ENCODE results near the gene C1orf21.

Gene C1orf21

GRCh38 chr1:184534690-184535089 lies 147.9 kb downstream of the C1orf21 start:
- in situ Hi-C loops (cut with MboI; ENCODE audit: low sequenced_read_pairs, unreplicated experiment) = no loop called here
- no peak for DNase-seq (ENCODE audit: low spot score)
- no peak for TF ChIP-seq CTCF (IDR thresholded peaks at IDR 0.05; ENCODE audit: borderline replicate concordance, control extremely low read depth, extremely low read depth, insufficient read depth, missing control alignments)

GRCh38 chr1:184535191-184535970 lies 148.6 kb downstream of the C1orf21 start:
- no peak for TF ChIP-seq CTCF (IDR thresholded peaks at IDR 0.05; ENCODE audit: borderline replicate concordance, control extremely low read depth, extremely low read depth, insufficient read depth, missing control alignments)
- no peak for DNase-seq (ENCODE audit: low spot score)
- in situ Hi-C loops (cut with MboI; ENCODE audit: low sequenced_read_pairs, unreplicated experiment) = no loop called here

- in situ Hi-C loops (cut with MboI; ENCODE audit: low sequenced_read_pairs, unreplicated experiment) = no loop called here
Observed at GRCh38 chr1:184536246-184536985, 149.6 kb downstream of the C1orf21 start.

GRCh38 chr1:184539580-184539979 lies 152.8 kb downstream of the C1orf21 start:
- no peak for TF ChIP-seq CTCF (IDR thresholded peaks at IDR 0.05; ENCODE audit: borderline replicate concordance, control extremely low read depth, extremely low read depth, insufficient read depth, missing control alignments)
- in situ Hi-C loops (cut with MboI; ENCODE audit: low sequenced_read_pairs, unreplicated experiment) = no loop called here
- no peak for DNase-seq (ENCODE audit: low spot score)

More at GRCh38 chr1:184536246-184536985, 149.6 kb downstream of the C1orf21 start:
- no peak for DNase-seq (ENCODE audit: low spot score)
- TF ChIP-seq CTCF (IDR thresholded peaks at IDR 0.05; ENCODE audit: borderline replicate concordance, control extremely low read depth, extremely low read depth, insufficient read depth, missing control alignments) = no peak

GRCh38 chr1:184541537-184542152 lies 154.8 kb downstream of the C1orf21 start:
- no peak for TF ChIP-seq CTCF (IDR thresholded peaks at IDR 0.05; ENCODE audit: borderline replicate concordance, control extremely low read depth, extremely low read depth, insufficient read depth, missing control alignments)
- in situ Hi-C loops (cut with MboI; ENCODE audit: low sequenced_read_pairs, unreplicated experiment) = no loop called here
- DNase-seq (ENCODE audit: low spot score) = no peak

GRCh38 chr1:184542291-184542690 lies 155.5 kb downstream of the C1orf21 start:
- no peak for TF ChIP-seq CTCF (IDR thresholded peaks at IDR 0.05; ENCODE audit: borderline replicate concordance, control extremely low read depth, extremely low read depth, insufficient read depth, missing control alignments)
- no peak for DNase-seq (ENCODE audit: low spot score)
- in situ Hi-C loops (cut with MboI; ENCODE audit: low sequenced_read_pairs, unreplicated experiment) = no loop called here
